GM08714 (cell line): Measurements from ENCODE around the gene PRPH2.

Experiments
- H3K4me3 ChIP-seq: fragments of 200-500 bp; sonication (Bioruptor generic); 2 replicates; pipeline ENCODE4 v1.5.1; 2014; ENCODE audit warnings: mild to moderate bottlenecking, low read length, inconsistent platforms
- ZNF274 ChIP-seq: IDR thresholded peaks from 2 replicates; pipeline ENCODE4 v1.6.1; 2012; ENCODE audit warnings: mild to moderate bottlenecking, low read depth, low read length

Gene PRPH2, protein sequence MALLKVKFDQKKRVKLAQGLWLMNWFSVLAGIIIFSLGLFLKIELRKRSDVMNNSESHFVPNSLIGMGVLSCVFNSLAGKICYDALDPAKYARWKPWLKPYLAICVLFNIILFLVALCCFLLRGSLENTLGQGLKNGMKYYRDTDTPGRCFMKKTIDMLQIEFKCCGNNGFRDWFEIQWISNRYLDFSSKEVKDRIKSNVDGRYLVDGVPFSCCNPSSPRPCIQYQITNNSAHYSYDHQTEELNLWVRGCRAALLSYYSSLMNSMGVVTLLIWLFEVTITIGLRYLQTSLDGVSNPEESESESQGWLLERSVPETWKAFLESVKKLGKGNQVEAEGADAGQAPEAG

DNA sequence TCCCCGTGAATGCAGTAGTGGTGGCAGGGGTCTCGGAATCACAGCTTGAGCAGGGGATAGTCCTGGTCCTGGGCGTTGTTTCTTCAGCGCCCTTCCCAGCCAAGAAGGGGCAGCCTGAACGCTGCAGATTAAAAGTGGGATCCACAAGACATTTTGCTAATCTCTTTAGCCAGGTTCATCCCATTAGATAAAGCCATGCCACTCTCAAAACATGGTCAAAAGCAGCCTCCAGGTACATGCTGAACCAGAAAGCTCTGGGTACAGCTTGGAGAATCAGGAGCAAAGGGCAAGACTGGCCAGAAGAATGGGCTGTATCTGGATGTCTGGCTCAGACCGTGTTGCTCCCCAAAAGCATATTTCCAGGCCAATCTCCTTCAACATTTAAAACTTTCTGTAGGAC lies at the start of gene PRPH2:
TSS of gene PRPH2 (minus strand) at position 101 of the 400 bp plus-strand sequence. CDS start 263 bp downstream, outside the sequence.
- H3K4me3 ChIP-seq, result no peak within 1 kb of the TSS
- TF ChIP-seq ZNF274, result no peak

DNA sequence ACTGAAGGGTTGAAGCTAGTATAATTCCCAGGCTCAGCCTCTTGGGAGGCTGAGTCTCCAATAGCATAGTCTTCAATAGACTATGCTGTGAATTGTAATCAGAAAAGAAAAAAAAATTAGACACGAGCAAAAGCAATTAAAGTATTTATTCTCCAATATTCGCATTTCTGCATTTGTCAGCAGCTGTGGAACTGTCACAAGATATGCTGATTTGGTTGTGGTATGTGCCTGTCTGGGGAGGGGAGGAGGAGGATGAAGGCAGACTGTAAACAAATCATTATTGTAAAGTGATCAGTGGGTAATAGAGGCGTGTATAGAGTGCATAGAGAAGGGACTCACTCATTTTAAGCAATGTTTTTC lies 49.3 kb upstream of the PRPH2 start:
- peak overlapping the region; percentile 14; the same call in 1 of the 2 replicates for H3K4me3 ChIP-seq
- TF ChIP-seq ZNF274, result no peak

- TF ChIP-seq ZNF274, result no peak
- no peak overlapping the region for H3K4me3 ChIP-seq
Observed at GRCh38 chr6:42769836-42770235, 47.4 kb upstream of the PRPH2 start.

- no peak overlapping the region for H3K4me3 ChIP-seq
- TF ChIP-seq ZNF274, result no peak
Observed at GRCh38 chr6:42769051-42769450, 46.7 kb upstream of the PRPH2 start.

- H3K4me3 ChIP-seq, result no peak overlapping the region
- TF ChIP-seq ZNF274, result no peak
Observed at GRCh38 chr6:42766163-42766670, 43.8 kb upstream of the PRPH2 start.

DNA sequence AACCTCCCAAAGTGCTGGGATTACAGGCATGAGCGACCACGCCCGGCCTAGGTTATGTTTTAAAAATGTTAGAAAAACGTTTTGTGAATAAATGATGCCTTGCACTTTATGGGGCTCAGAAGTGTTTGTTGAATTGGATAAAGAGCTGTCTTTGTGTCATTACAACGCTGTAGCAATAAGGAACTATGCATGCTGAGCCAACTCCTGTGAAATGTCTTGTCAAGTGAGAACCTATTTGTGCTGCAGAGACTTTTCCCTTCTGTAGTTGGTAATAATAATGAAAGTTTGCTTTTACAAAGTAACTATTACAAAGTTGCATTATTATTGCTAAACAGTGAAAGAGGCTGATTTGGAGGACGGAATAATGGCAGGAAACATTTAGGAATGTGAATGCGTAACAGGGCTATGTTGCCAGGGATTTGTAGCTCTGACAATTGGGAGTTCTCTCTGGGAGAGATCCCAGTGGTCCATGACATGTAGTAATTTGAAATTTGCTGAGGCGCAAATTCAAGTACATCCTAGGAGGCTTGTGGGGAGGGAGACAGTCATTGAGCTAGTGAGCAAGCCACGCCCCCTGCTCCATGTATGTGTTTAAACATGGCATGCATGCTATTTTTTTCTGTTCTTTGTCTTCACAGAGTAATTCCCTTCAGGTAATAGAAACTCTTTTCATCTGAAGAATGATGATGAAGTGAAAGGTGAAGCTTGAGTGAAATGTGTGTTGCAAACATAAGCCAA lies 42.7 kb upstream of the PRPH2 start:
- H3K4me3 ChIP-seq, result no peak overlapping the region
- no peak for TF ChIP-seq ZNF274

DNA sequence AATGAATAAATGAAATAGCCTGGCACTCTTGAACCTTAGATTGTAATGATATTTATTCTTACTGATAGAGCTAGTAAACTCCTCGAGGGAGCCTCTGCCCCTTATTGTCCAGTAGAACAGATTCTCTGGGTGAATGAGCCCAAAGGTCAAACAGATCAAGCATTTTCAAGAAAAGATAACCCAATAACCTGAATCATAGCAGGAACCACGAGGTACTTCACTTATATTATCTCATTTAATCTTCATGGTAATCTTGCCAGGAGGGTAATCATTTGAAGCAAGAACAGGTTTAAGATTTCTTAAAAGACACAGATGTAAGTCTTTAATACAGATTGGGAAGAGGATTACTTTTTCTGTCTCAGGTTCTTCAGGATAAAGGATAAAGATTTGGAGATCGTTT lies 40.6 kb upstream of the PRPH2 start:
- no peak overlapping the region for H3K4me3 ChIP-seq
- TF ChIP-seq ZNF274, result no peak

GRCh38 chr6:42762426-42762859 lies 40.0 kb upstream of the PRPH2 start:
- no peak for TF ChIP-seq ZNF274
- H3K4me3 ChIP-seq, result no peak overlapping the region

DNA sequence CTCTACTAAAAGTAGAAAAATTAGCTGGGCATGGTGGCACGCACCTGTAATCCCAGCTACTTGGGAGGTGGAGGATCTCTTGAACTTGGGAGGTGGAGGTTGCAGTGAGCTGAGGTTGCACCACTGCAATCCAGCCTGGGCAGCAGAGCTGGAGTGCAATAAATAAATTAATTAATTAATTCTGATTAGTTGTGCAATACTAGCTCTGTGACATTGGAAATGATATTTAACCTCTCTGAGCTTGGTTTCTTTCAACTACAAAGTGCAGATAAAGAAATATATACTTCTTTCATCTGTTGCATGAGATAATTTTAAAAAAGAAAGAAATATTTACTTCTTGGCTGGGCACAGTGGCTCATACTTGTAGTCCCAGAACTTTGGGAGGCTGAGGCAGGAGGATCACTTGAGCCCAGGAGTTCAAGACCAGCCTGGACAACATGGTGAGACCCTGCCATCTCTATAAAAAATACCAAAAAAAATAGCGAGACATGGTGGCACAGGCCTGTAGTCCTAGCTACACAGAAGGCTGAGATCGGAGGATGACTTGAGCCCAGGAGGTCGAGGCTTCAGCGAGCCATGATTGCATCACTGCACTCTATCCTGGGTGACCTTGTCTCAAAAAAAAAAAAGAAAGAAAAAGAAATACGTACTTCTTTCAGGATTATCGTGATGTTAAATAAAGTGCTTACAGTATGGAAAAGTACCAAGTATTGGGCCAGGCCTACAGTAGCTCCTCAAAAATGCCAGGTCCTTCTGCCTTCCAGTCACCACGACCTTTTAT lies 39.1 kb upstream of the PRPH2 start:
- no peak for TF ChIP-seq ZNF274

GRCh38 chr6:42758756-42759430 lies 36.5 kb upstream of the PRPH2 start:
- no peak for TF ChIP-seq ZNF274
- no peak overlapping the region for H3K4me3 ChIP-seq

More for the DNA sequence above, 39.1 kb upstream of the PRPH2 start:
- H3K4me3 ChIP-seq, result no peak overlapping the region

DNA sequence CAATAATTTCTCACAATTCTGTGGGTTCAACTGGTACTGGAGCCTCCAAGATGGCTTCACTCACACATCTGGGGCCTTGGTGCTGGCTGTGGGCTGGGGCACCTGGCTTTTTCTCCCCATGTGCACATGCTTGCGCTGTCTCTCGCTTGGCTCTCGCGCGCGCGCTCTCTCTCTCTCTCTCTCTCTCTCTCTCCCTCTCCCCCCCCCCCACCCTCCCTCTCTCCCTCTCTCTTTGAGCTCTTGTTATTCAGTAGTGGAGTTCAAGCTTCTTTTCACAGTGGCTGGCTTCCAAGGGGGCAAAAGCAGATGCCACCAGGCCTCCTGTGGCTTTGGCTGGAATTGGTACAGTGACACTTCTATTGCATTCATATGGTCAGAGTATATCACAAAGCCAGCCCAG lies 34.3 kb upstream of the PRPH2 start:
- no peak overlapping the region for H3K4me3 ChIP-seq
- no peak for TF ChIP-seq ZNF274

GRCh38 chr6:42754759-42755158 lies 32.4 kb upstream of the PRPH2 start:
- no peak for TF ChIP-seq ZNF274
- H3K4me3 ChIP-seq, result no peak overlapping the region

DNA sequence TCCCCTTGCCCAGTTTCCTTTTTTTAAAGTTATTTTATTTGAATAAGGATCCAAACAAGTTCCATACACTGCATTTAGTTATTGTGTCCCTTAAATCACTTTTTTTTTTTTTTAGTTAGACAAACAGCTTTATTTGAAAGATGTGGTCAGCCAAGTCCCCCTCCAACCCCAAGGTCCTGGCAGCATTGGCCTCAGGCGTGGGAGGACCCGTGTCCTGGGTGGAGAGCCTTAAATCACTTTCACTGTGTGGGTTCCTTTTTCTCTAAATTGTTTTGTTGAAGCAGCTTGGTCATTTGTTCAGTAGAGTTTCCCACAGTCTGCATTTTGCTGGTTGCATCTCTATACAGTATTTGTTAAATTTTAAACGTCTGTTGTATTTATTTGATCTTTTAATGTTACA lies 28.7 kb upstream of the PRPH2 start:
- no peak for TF ChIP-seq ZNF274
- no peak overlapping the region for H3K4me3 ChIP-seq
